Activated B cell treated with CpG ODN at 0.5 μM for 24 hours (primary cell): ENCODE data around the gene SIPA1L3. TPM values are rescaled to one million over a fixed set of nuclear protein-coding genes. Genes with fewer than 3 reads are reported as not detected.

ENCODE experiments used
- ATAC-seq: fragments of 200-7000 bp; cut with Tn5 transposase; one replicate; pipeline ENCODE4 v1.10.0; 2021; ENCODE audit warnings: low read depth, mild to moderate bottlenecking, moderate library complexity
- CTCF ChIA-PET: fragments of 350-600 bp; sonication (Branson Sonifier 250); formaldehyde crosslinking; loops from one replicate; lab custom pipeline; 2021; ENCODE audit warnings: antibody characterized with exemption; lab: Charles Lee
- POLR2A ChIA-PET: fragments of 350-600 bp; sonication (Branson Sonifier 250); formaldehyde crosslinking; loops from one replicate; lab custom pipeline; 2021; ENCODE audit warnings: antibody characterized with exemption; lab: Charles Lee
- DNase-seq: peaks from one replicate; pipeline ENCODE4 v3.0.0; 2022
- H3K27ac Mint-ChIP-seq: one replicate; pipeline ENCODE4 v1.8.0; 2020; ENCODE audit warnings: mixed read lengths
- H3K27me3 Mint-ChIP-seq: one replicate; pipeline ENCODE4 v1.8.0; 2021; ENCODE audit warnings: mixed read lengths
- H3K36me3 Mint-ChIP-seq: one replicate; pipeline ENCODE4 v1.8.0; 2021; ENCODE audit warnings: low read depth, mixed read lengths
- H3K4me1 Mint-ChIP-seq: one replicate; pipeline ENCODE4 v1.8.0; 2021; ENCODE audit warnings: mixed read lengths
- H3K4me3 Mint-ChIP-seq: one replicate; pipeline ENCODE4 v1.8.0; 2020; ENCODE audit warnings: mild to moderate bottlenecking, mixed read lengths
- H3K9me3 Mint-ChIP-seq: one replicate; pipeline ENCODE4 v1.8.0; 2020; ENCODE audit warnings: mixed read lengths
- intact Hi-C: fragments of 100-400 bp; cut with micrococcal nuclease; formaldehyde crosslinking; loops from one replicate; pipeline ENCODE4 v1.15.1; 2024
- total RNA-seq: library from RNA; stranded (reverse); gene quantifications from 2 replicates; pipeline ENCODE4 v1.2.3, GENCODE V29; 2022
- TF ChIP-seq, protein P1 (sequence below): fragments of 200-600 bp; IDR thresholded peaks from one replicate; pipeline ENCODE4 v1.8.0; 2022; ENCODE audit warnings: antibody characterized with exemption, mild to moderate bottlenecking

SIPA1L3 gene
- total RNA-seq, 1 donor from 2014 or later, result 145 TPM

DNA sequence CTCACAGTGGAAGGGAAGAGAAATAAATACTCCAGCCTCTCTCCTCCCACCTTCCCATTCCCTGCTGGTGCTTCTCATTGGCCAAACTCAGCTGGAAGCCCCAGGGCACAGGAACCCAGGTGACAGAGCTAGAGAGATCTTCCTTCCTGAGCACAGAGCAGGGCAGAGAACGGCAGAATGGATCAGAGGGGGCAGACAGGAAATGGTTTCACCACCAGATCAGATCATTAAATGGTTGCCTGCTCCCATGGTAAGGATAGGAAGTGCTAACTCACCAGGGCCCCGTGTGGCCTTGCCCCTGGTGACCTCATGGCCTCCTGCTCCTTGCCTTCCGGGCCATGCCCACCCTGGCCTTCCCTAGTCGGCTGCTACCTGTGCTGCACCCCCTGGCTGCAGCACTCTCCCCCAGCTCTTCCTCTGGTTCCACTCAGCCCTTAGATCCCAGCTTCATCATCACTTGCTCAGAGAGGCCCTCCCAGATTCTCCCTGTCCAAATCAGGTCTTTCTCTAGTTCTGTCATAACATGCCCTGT lies 208.3 kb downstream of the SIPA1L3 start:
- Mint-ChIP-seq H3K27ac (peak overlapping the region; percentile 62), H3K4me3 (no peak overlapping the region), H3K27me3 (no peaks in the 10 kb centered on the region), H3K36me3 (peaks cover 86% of the 10 kb centered on the region), H3K9me3 (no peaks in the 10 kb centered on the region), H3K4me1 (peaks cover 12% of the 10 kb centered on the region)
- ChIA-PET CTCF (interaction anchor here (2.8 kb wide), 1 partner anchor 213 kb away, joined by 12 read pairs; no protein-coding TSS in a partner anchor), POLR2A (interaction anchor here (1.2 kb wide), 1 partner anchor 213 kb away, joined by 3 read pairs; no protein-coding TSS in a partner anchor)
- ATAC-seq (peak; percentile 28), DNase-seq (no peak)
- intact Hi-C loops, result no loop called here
- TF ChIP-seq, protein P1, sequence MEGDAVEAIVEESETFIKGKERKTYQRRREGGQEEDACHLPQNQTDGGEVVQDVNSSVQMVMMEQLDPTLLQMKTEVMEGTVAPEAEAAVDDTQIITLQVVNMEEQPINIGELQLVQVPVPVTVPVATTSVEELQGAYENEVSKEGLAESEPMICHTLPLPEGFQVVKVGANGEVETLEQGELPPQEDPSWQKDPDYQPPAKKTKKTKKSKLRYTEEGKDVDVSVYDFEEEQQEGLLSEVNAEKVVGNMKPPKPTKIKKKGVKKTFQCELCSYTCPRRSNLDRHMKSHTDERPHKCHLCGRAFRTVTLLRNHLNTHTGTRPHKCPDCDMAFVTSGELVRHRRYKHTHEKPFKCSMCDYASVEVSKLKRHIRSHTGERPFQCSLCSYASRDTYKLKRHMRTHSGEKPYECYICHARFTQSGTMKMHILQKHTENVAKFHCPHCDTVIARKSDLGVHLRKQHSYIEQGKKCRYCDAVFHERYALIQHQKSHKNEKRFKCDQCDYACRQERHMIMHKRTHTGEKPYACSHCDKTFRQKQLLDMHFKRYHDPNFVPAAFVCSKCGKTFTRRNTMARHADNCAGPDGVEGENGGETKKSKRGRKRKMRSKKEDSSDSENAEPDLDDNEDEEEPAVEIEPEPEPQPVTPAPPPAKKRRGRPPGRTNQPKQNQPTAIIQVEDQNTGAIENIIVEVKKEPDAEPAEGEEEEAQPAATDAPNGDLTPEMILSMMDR, result no peak

DNA sequence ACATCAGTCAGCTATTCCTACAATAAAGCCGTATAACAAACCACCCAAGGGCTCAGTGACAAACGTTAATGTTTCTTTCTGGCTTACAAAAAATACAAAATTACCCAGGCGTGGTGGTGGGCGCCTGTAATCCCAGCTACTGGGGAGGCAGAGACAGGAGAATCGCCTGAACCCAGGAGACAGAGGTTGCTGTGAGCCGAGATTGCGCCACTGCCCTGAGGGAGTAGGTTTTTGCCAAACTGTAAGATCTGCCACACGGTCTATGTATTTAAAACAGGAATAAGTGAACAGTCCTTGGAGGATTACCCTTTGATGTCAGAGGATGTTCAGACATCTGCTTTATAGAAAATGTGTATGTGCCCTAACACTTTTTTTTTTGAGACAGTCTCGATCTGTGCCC lies 211.2 kb downstream of the SIPA1L3 start:
- Mint-ChIP-seq H3K27me3 (no peaks in the 10 kb centered on the region), H3K4me1 (peaks cover 12% of the 10 kb centered on the region), H3K9me3 (no peaks in the 10 kb centered on the region), H3K4me3 (no peak overlapping the region), H3K27ac (no peak overlapping the region), H3K36me3 (peaks cover 81% of the 10 kb centered on the region)
- TF ChIP-seq, protein P1, result no peak
- intact Hi-C loops, result no loop called here
- DNase-seq, result no peak
- CTCF ChIA-PET, result no interaction called here
- ATAC-seq, result no peak
- POLR2A ChIA-PET, result no interaction called here

DNA sequence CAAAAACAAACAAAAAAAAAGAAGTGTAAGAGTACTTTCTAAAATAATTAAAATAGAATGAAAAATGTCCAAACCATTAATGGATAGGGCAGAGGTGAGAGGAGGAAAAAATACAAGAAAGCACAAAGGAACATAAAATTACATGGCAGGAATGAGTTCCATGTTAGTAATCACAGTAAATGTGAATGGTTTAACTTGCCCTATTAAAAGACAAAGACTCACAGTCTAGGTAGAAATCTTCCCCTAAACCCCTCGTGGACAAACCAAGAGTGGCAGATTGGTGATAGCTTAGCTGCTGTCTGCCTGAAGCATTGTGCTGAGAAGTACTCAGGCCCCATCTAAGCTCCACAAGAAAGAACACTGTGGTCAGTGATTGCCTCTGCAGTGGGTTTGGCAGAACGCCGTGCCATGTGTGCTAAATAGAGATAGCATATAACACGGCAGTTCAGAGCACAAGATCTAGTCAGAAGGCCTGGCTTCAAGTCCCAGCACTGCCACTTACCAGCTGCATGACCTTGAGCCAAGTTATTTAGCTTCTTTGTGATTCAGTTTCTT lies 213.5 kb downstream of the SIPA1L3 start:
- ATAC-seq (no peak), DNase-seq (no peak)
- intact Hi-C loops, result no loop called here
- H3K4me3 Mint-ChIP-seq, result no peak overlapping the region
- no peak overlapping the region for H3K27ac Mint-ChIP-seq
- CTCF ChIA-PET, result no interaction called here
- TF ChIP-seq, protein P1, result no peak
- no peaks in the 10 kb centered on the region for H3K9me3 Mint-ChIP-seq
- peaks cover 2% of the 10 kb centered on the region for H3K4me1 Mint-ChIP-seq
- POLR2A ChIA-PET, result interaction anchor here (0.7 kb wide), 1 partner anchor 107 kb away, joined by 3 read pairs; no protein-coding TSS in a partner anchor
- no peaks in the 10 kb centered on the region for H3K27me3 Mint-ChIP-seq
- peaks cover 68% of the 10 kb centered on the region for H3K36me3 Mint-ChIP-seq

DNA sequence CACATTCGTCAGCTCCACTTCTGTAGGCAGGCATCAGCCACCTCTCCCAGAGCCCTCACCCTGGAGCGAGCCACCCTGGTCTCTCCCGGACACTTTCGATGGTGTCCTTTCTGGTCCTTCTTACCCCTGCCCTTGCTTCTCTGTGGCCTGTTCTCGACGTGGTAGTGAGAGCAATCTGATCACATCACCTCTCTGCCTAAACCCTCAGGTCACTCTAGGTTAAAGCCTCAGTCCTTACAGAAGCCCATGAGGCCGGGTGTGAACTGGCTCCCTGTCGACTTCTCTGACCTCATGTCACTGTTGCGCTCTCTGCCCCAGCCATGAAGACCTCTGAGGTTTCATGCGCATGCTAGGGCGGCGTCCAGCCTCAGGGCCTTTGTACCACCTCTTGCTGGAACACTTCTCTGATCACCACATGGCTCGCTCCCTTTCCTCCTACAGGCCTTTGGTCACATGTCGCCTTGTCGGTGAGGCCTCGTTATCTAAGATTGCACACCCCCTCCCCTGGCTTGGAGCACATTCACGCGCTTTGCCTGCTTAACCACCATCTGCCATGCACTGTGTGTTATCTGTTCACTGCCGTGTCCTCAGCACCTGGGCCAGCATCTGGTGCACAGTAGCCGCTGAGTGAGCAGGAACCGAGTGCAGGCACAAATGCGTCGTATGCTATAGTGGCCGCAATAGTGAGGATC lies 215.5 kb downstream of the SIPA1L3 start:
- H3K36me3 Mint-ChIP-seq, result peaks cover 66% of the 10 kb centered on the region
- POLR2A ChIA-PET, result no interaction called here
- no peak overlapping the region for H3K4me3 Mint-ChIP-seq
- no peak overlapping the region for H3K27ac Mint-ChIP-seq
- no peaks in the 10 kb centered on the region for H3K4me1 Mint-ChIP-seq
- intact Hi-C loops, result no loop called here
- H3K27me3 Mint-ChIP-seq, result no peaks in the 10 kb centered on the region
- no peaks in the 10 kb centered on the region for H3K9me3 Mint-ChIP-seq
- DNase-seq (no peak), ATAC-seq (no peak)
- TF ChIP-seq, protein P1, result no peak
- CTCF ChIA-PET, result no interaction called here

DNA sequence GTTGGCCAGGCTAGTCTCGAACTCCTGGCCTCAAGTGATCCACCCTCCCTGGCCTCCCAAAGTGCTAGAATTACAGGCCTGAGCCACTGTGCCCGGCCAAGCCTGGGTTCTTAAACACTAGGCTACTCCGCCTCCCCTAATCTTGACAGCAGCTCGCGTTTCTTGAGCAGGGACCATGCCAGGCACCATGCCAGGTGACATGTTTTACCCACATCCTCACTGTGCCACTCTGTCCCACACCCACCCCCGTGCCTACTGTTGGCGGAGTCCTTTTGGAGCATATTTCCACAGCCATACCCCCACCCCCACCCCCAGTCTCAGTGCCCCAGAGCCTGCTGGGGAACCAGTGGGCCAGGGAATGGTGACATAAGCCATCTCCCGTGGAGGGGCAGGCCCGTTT lies 218.2 kb downstream of the SIPA1L3 start:
- Mint-ChIP-seq H3K36me3 (peaks cover 57% of the 10 kb centered on the region), H3K4me1 (no peaks in the 10 kb centered on the region), H3K27me3 (no peaks in the 10 kb centered on the region), H3K27ac (no peak overlapping the region), H3K4me3 (no peak overlapping the region), H3K9me3 (no peaks in the 10 kb centered on the region)
- ChIA-PET POLR2A (no interaction called here), CTCF (no interaction called here)
- intact Hi-C loops, result no loop called here
- DNase-seq (no peak), ATAC-seq (no peak)
- TF ChIP-seq, protein P1, result no peak
